Stimulated activated CD8-positive, alpha-beta memory T cell treated with anti-CD3 and anti-CD28 coated beads, Interleukin-12 subunit alpha, Interleukin-12 subunit beta, amount 100 ng/mL, for 24 hours (primary cell): ENCODE data around the gene HEMK1.

ENCODE experiments used
- DNase-seq: peaks from one replicate; pipeline ENCODE4 v3.0.0-alpha.2; 2020; ENCODE audit errors: extremely low read depth

HEMK1 gene

GRCh38 chr3:50542177-50543034 is 26.9 kb upstream of the HEMK1 start:
- DNase-seq = peak; percentile 8

DNA sequence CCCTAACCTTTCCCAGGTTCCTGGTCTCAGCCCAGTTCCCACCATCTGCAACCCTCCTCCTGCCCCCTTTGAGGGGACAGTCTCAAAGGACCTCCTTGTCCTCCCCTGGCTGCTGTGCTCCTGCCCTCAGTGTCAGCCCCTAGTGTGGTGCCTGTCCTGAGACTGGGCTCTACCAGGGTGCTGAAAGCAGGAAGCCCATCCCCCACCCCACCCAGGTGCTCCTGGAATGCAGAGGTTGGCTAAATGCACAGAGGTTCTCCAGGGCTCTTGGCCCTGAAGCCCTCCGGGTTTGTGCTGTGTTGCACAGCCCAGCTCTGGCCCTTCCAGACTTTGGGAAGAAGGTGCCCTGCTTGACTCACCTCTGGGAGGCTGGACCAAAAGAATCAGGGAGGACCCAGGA is 23.5 kb upstream of the HEMK1 start:
- DNase-seq = no peak

DNA sequence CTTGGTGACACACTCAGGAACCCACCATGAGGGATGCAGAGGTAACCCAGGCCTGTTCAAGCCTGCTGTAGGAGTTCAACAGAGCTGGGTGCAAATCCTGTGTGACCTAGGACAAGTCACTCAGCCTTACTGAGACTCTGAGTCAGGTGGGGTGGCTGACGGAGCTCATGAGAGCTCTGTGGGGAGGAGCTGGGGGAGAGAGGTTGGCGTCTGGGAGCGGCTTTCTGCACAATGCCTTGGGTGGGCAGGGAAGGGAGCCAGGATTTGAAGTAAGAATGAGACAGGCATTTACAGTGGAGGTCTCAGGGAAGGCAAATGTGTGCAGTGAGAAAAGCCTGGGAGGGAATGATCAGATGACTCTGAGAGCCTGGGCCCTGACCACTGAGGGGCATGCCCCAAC is 20.1 kb upstream of the HEMK1 start:
- no peak for DNase-seq

- DNase-seq = peak; percentile 27
Observed at GRCh38 chr3:50550079-50550736, 19.1 kb upstream of the HEMK1 start.

DNA sequence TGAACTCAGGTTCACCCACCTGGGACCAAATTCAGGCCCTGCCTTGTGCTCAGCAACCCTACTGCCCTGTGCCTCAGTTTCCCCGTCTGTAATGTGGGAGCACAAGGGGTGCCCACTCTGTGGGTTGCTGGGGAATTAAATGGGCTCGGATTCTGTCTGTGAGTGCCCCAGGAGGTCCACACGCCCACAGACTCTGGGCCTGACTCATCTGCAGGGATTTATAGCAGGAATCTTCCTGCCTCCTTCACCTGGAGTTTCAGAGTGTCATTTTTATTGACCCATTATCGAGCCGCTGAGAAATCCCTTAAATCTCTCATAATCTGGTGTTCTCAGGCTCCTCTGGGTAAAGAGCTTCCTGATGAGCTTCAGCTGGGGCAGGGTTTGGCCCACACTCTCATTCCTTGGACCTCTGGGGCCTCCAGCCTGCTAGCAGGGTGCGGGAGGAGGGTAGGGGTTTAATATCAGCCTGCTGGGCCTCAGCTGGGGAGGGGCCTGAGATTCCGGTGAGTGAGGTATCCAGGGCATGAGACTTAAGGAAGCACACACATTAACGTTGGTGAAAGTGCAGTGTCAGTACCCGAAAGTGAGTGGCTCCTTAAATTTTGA is 18.2 kb upstream of the HEMK1 start:
- no peak for DNase-seq

GRCh38 chr3:50551681-50552435 is 17.5 kb upstream of the HEMK1 start:
- no peak for DNase-seq

DNA sequence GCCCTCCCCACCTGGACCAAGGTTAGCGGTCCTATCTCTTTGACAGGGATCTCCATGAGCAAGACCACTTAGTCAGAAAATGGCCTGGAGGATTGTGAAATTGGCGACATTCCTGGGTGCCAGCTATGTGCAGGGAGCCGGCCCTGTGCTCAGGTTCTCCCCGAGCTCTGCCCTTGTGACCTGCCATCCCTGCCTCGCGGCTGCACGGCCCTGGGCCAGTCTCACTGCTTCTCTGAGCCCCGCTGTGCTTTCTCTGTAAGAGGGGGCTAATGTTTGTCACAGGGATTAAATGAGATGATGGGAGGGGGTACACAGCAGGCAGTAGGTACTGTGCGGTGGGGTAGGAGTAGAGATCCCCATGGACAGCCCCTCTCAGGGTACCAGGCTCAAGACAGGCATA is 16.7 kb upstream of the HEMK1 start:
- no peak for DNase-seq

GRCh38 chr3:50554553-50554952 is 14.8 kb upstream of the HEMK1 start:
- DNase-seq = no peak

- no peak for DNase-seq
Observed at GRCh38 chr3:50557106-50557505, 12.2 kb upstream of the HEMK1 start.

- no peak for DNase-seq
Observed at GRCh38 chr3:50557915-50558314, 11.4 kb upstream of the HEMK1 start.

GRCh38 chr3:50559702-50560101 is 9.6 kb upstream of the HEMK1 start:
- no peak for DNase-seq

DNA sequence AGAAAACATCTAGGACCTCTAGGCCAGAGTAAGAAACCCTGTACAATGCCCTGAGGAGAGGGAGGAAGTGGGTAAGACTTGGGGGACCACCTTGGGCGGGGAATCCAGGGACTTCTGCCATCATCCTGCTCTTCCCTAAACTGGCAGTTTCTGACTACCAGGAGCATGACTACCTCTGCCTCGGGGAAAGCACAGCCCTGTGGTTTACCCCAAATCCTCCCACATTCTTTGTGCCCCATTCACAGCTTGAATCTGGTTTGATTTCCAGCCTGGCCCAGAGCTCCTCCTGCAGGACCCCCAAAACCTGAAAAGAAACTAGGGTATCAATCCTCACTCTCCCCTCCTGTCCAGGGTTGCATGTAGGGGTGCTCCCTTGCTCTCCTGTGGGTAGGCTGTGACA is 6.5 kb upstream of the HEMK1 start:
- no peak for DNase-seq

DNA sequence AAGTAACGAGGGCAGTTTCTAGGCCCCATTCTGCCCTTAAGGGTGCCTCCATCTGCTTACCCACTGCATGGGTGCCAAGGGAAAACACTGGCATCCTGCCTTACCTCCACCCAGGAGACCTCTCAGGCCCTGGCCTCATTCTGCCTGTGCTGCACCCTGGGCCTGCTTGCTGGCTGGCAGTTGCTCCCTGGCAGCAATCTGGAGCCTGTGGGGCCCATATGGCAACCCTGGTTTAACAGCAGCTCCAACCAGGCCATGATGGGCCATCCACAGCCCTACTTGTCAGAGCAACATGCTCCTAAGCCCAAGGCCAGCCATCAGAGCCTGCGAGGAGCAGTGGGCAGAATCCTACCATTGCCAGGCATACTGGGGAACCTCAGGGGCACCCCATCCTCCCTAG is 5.5 kb upstream of the HEMK1 start:
- DNase-seq = no peak

GRCh38 chr3:50564321-50564720 is 5.0 kb upstream of the HEMK1 start:
- DNase-seq = no peak

DNA sequence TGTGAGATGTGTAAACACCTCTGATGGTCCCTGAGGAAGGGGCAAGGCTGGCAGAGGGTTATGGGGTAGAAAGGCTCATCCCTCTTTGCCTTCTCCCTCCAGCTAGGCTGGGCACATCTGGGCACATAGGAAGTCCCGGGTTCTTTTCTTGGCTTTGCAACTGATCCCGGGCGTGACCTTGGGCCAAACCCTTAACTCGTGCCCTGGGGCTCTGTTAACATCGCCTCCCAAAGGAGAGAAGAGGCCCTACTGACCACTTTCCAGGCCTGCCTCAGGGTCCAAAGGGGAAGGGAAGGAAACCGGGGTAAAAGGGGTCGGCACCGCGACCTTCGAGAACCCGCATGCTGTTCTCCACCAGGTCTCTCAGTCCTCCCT is 2.3 kb upstream of the HEMK1 start:
- DNase-seq = no peak

- peak; percentile 88 for DNase-seq
Observed at GRCh38 chr3:50567386-50568167, 1.7 kb upstream of the HEMK1 start, which contains the start of gene C3orf18. Gene C3orf18, minus strand, starts transcription at chr3:50567747. Its CDS starts 2,048 bp downstream, at chr3:50565699.

- no peak for DNase-seq
Observed at GRCh38 chr3:50570508-50571279, 1.4 kb downstream of the HEMK1 start.

DNA sequence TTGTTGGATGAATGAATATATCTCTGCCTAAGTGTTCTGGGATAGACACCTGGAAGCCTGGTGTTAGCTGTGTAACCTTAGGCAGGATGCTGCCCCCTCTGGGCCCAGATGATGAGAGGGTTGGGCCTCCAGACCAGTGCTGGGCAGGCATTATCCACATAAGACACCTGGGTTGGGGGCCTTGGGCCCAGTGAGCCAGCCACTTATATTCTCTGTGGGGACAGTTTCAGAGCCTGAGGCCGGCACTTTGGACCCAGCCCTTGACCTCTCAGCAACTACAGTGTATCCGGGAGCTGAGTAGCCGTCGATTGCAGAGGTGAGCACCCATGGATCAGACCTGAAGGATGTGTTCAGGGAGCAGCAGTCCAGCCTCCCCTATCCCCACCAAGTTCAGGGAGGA is 2.2 kb downstream of the HEMK1 start:
- no peak for DNase-seq

DNA sequence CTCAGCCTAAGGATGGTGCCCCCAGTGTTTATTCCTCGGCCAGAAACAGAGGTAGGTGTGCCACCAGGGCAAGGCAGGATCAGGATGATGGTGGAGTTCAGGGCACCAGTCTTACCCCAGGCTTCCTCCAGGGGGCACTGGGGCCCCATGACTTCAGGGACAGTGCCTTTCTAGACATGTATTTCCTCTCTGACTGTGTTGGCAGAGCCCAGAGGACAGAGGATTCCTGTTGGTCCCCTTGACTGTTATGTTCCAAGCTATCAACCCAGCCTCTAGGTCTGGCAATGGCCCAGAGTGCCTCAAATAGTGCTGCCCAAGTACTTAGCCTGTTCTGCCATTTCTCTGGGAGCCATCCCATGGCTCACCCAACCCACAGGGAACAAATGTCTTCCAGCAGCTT is 2.8 kb downstream of the HEMK1 start:
- no peak for DNase-seq

- DNase-seq = no peak
Observed at GRCh38 chr3:50572801-50573371, 3.6 kb downstream of the HEMK1 start.
